Fibroblast of the aortic adventitia (primary cell): ENCODE results near the gene CCDC200. TPM values are rescaled to one million over a fixed set of nuclear protein-coding genes. Genes with fewer than 3 reads are reported as not detected.
A peak's percentile ranks its signal among the peaks of the same experiment; 100 is the strongest.

Source experiments
- DNase-seq: peaks from one replicate; pipeline ENCODE4 v3.0.0-alpha.2; 2010; ENCODE audit warnings: low read depth
- H3K4me3 ChIP-seq: 2 replicates; pipeline ENCODE4 v1.5.1; 2011; ENCODE audit warnings: low read depth, mild to moderate bottlenecking, control low read depth, low read length, moderate library complexity
- CTCF ChIP-seq: IDR thresholded peaks from 2 replicates; pipeline ENCODE4 v1.5.1; 2011; ENCODE audit warnings: mild to moderate bottlenecking, low read length, control low read depth, inconsistent platforms; ENCODE audit not compliant: insufficient read depth
- total RNA-seq: library from RNA; depleted of rRNA; stranded (reverse); fragments of >200 nt; gene quantifications from 2 replicates; pipeline ENCODE4 v1.2.3, GENCODE V29; 2012; ENCODE audit warnings: low replicate concordance

Gene CCDC200
- total RNA-seq, 1 donor = not detected

GRCh38 chr17:43216369-43216761 lies 12.1 kb downstream of the CCDC200 start:
- no peak for DNase-seq
- no peak for TF ChIP-seq CTCF
- no peak overlapping the region for H3K4me3 ChIP-seq

GRCh38 chr17:43215341-43215740 lies 13.1 kb downstream of the CCDC200 start:
- DNase-seq = no peak
- H3K4me3 ChIP-seq = no peak overlapping the region
- no peak for TF ChIP-seq CTCF

GRCh38 chr17:43213545-43213944 lies 14.9 kb downstream of the CCDC200 start:
- TF ChIP-seq CTCF = no peak
- DNase-seq = no peak
- H3K4me3 ChIP-seq = no peak overlapping the region

- no peak for TF ChIP-seq CTCF
- H3K4me3 ChIP-seq = peak overlapping the region; percentile 68
- DNase-seq = peak; percentile 4
These were observed 15.6 kb downstream of the CCDC200 start for GRCh38 chr17:43212641-43213490.

- peak; percentile 55 for TF ChIP-seq CTCF
- DNase-seq = peak; percentile 85
- H3K4me3 ChIP-seq = peak within 1 kb of the TSS; percentile 68
These were observed 16.7 kb downstream of the CCDC200 start, which contains the start of gene TMEM106A for GRCh38 chr17:43211480-43212402. Gene TMEM106A (plus strand): TSS chr17:43211875. CDS start chr17:43213042, 1,167 bp downstream.

GRCh38 chr17:43211123-43211479 lies 17.3 kb downstream of the CCDC200 start:
- no peak for TF ChIP-seq CTCF
- H3K4me3 ChIP-seq = peak overlapping the region; percentile 68
- DNase-seq = peak; percentile 11
